C4-2B (cell line): ENCODE measurements around the gene AKAP7.

Experiments
- CTCF ChIP-seq: fragments of 450-650 bp; conservative IDR thresholded peaks from 2 replicates; pipeline ENCODE4 v1.5.1; 2017; ENCODE audit warnings: mild to moderate bottlenecking
- ZFX ChIP-seq: fragments of 450-650 bp; IDR thresholded peaks from 2 replicates; pipeline ENCODE4 v1.6.1; 2017

GRCh38 chr6:131255434-131255833 lies 120.2 kb downstream of the AKAP7 start:
- TF ChIP-seq CTCF (no peak), ZFX (no peak)
